ENCODE measurements around the gene TOMM40L. TPM values are rescaled to one million over a fixed set of nuclear protein-coding genes. Genes with fewer than 3 reads are reported as not detected.

The TOMM40L gene
- total RNA-seq, 1 experiment from 2014 or later, result 15.0 TPM

- no peak for TF ChIP-seq CTCF (IDR thresholded peaks at IDR 0.05; ENCODE audit: unreplicated experiment)
- DNase-seq, result no peak
- CTCF ChIA-PET, result no interaction called here
- Mint-ChIP-seq H3K27me3 (ENCODE audit: unreplicated experiment) (peaks cover 17% of the 10 kb centered on the region), H3K4me3 (ENCODE audit: low read depth, unreplicated experiment) (no peak overlapping the region), H3K9me3 (ENCODE audit: low read depth, unreplicated experiment) (no peaks in the 10 kb centered on the region), H3K27ac (ENCODE audit: unreplicated experiment) (no peak overlapping the region), H3K4me1 (ENCODE audit: low read depth, unreplicated experiment) (peaks cover 13% of the 10 kb centered on the region), H3K36me3 (ENCODE audit: insufficient read depth, unreplicated experiment) (no peaks in the 10 kb centered on the region)
- intact Hi-C loops (cut with micrococcal nuclease; ENCODE audit: unreplicated experiment), result no loop called here
- BruUV-seq (replicated peaks), result no TSS peak
Measured at GRCh38 chr1:161189036-161189435, 36.8 kb upstream of the TOMM40L start.

DNA sequence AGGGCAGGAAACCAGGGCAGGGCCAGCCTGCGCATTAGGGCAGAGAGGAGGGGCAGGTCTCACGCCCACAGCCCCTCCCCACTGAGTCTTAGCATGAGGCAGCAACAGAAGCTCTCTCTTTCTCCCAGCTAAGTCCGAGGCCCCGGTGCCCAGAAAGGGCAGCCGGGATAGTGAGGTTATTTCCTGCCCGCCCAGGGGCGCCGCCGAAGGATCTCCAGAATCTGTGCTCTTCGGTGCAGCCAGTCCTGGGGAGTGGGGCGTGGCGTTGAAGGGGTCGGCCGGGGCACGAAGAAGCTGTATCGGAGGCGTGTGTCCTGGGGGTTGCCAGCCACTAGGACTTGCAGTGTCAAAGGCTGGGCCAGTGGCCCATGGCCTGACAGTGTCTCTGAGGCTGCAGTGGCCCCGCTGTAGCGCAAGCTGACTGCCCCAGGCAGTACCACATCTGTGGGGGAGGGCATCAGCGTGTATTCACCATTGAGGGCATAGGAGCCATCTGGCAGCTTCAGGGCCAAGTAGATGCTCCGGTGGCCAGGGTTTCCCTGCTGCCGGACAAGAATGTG lies 34.8 kb upstream of the TOMM40L start:
- CTCF ChIA-PET, result interaction anchor here (1.0 kb wide), 1 partner anchor 37 kb away, joined by 3 read pairs; the partner anchor contains the start of gene UFC1
- H3K36me3 Mint-ChIP-seq (ENCODE audit: insufficient read depth, unreplicated experiment), result no peaks in the 10 kb centered on the region
- H3K4me3 Mint-ChIP-seq (ENCODE audit: low read depth, unreplicated experiment), result no peak overlapping the region
- no TSS peak for BruUV-seq (replicated peaks)
- no peak overlapping the region for H3K27ac Mint-ChIP-seq (ENCODE audit: unreplicated experiment)
- TF ChIP-seq CTCF (IDR thresholded peaks at IDR 0.05; ENCODE audit: unreplicated experiment), result no peak
- H3K9me3 Mint-ChIP-seq (ENCODE audit: low read depth, unreplicated experiment), result no peaks in the 10 kb centered on the region
- DNase-seq, result no peak
- H3K27me3 Mint-ChIP-seq (ENCODE audit: unreplicated experiment), result peaks cover 17% of the 10 kb centered on the region
- peaks cover 13% of the 10 kb centered on the region for H3K4me1 Mint-ChIP-seq (ENCODE audit: low read depth, unreplicated experiment)
- intact Hi-C loops (cut with micrococcal nuclease; ENCODE audit: unreplicated experiment), result no loop called here

GRCh38 chr1:161191971-161192370 lies 33.9 kb upstream of the TOMM40L start:
- H3K4me3 Mint-ChIP-seq (ENCODE audit: low read depth, unreplicated experiment), result no peak overlapping the region
- H3K36me3 Mint-ChIP-seq (ENCODE audit: insufficient read depth, unreplicated experiment), result no peaks in the 10 kb centered on the region
- H3K9me3 Mint-ChIP-seq (ENCODE audit: low read depth, unreplicated experiment), result no peaks in the 10 kb centered on the region
- peaks cover 13% of the 10 kb centered on the region for H3K4me1 Mint-ChIP-seq (ENCODE audit: low read depth, unreplicated experiment)
- peaks cover 17% of the 10 kb centered on the region for H3K27me3 Mint-ChIP-seq (ENCODE audit: unreplicated experiment)
- CTCF ChIA-PET, result interaction anchor here (1.0 to 1.1 kb wide), 2 partner anchors 34 to 38 kb away, joined by 3 read pairs; partner anchors contain the start of genes TOMM40L and UFC1
- no peak for DNase-seq
- intact Hi-C loops (cut with micrococcal nuclease; ENCODE audit: unreplicated experiment), result loop anchor here (2.0 kb wide), 1 partner anchor 191 kb away; no protein-coding TSS in a partner anchor
- BruUV-seq (replicated peaks), result no TSS peak
- no peak overlapping the region for H3K27ac Mint-ChIP-seq (ENCODE audit: unreplicated experiment)
- no peak for TF ChIP-seq CTCF (IDR thresholded peaks at IDR 0.05; ENCODE audit: unreplicated experiment)

DNA sequence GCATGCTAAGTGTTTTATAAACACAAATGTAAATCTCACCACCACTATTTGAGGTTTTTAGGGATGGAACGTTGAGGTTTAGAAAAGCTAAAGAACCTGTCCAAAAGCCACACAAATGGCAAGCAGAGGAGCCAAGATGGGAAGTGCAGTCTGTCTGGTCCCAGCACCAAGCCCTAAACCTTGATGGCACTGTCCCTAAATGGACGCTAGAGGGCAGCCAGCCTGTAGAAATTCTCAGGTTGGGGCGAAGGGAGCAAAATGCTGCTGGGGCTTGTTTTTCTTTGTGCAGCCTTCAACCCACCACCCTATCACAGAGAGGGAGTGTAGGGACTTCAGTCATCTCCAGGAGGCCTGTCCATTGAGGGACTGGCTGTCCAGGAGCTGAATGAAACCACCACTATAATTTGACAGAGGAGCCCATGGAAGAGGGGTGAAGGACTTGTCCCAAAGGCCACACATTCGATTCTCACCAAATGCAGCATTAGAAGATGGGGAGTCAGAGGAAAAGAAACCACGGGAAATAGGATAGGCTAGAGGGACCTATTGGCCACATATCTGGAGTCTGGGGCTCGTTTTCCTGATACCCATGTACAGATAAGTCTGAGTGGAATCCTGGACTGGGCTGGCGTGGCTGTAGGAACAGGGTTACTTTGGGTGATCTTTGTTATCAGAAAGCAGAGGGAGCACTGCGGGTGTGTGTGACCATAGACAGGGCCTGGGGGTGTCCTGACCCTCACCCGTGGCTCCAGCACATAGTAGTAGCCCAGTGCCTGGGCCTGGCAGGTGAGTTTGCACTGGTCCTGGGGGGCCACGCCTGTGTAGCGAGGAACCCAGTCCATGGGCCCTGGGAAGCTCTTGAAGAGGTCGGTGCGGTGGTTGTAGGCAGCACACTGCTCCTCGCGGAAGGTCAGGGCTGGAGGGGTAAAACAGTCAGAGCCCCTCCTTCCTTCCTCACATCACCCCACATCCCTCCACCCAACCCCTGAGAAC lies 33.1 kb upstream of the TOMM40L start:
- Mint-ChIP-seq H3K27me3 (ENCODE audit: unreplicated experiment) (peaks cover 25% of the 10 kb centered on the region), H3K4me1 (ENCODE audit: low read depth, unreplicated experiment) (peaks cover 13% of the 10 kb centered on the region), H3K27ac (ENCODE audit: unreplicated experiment) (no peak overlapping the region), H3K4me3 (ENCODE audit: low read depth, unreplicated experiment) (no peak overlapping the region), H3K9me3 (ENCODE audit: low read depth, unreplicated experiment) (no peaks in the 10 kb centered on the region), H3K36me3 (ENCODE audit: insufficient read depth, unreplicated experiment) (no peaks in the 10 kb centered on the region)
- peak; percentile 66 for DNase-seq
- intact Hi-C loops (cut with micrococcal nuclease; ENCODE audit: unreplicated experiment), result loop anchor here (2.0 kb wide), 1 partner anchor 190 kb away; no protein-coding TSS in a partner anchor
- CTCF ChIA-PET, result interaction anchor here (1.1 to 1.6 kb wide), 2 partner anchors 33 to 189 kb away, joined by 3 to 8 read pairs; partner anchors contain the start of gene TOMM40L
- no TSS peak for BruUV-seq (replicated peaks)
- peak; percentile 83 for TF ChIP-seq CTCF (IDR thresholded peaks at IDR 0.05; ENCODE audit: unreplicated experiment)
